ENCODE measurements around the gene SYTL3.
"Not testable (repeated sequence)": the region's sequence is repeated elsewhere in the genome, so short reads cannot be mapped to it uniquely, and the experiment has no call there.

- not testable (repeated sequence) for TF ChIP-seq POLR2AphosphoS5 (IDR thresholded peaks at IDR 0.05; ENCODE audit: low read depth, low read length); TAF1 (IDR thresholded peaks at IDR 0.05; ENCODE audit: low read depth, low read length); POLR2A (IDR thresholded peaks at IDR 0.05; ENCODE audit: low read depth, low read length); POU2F2 (IDR thresholded peaks at IDR 0.05; ENCODE audit: low read depth, low read length); SPI1 (IDR thresholded peaks at IDR 0.05; ENCODE audit: low read depth, low read length); PAX5 (IDR thresholded peaks at IDR 0.05; ENCODE audit: insufficient read depth, low read length, severe bottlenecking)
Observed at GRCh38 chr6:158792505-158792904, 142.7 kb downstream of the SYTL3 start.
